ENCODE measurements around the gene DMD. TPM values are rescaled to one million over a fixed set of nuclear protein-coding genes. Genes with fewer than 3 reads are reported as not detected.

Gene DMD
- polyA plus RNA-seq, 1 donor from 2014 or later: 3.1 TPM

DNA sequence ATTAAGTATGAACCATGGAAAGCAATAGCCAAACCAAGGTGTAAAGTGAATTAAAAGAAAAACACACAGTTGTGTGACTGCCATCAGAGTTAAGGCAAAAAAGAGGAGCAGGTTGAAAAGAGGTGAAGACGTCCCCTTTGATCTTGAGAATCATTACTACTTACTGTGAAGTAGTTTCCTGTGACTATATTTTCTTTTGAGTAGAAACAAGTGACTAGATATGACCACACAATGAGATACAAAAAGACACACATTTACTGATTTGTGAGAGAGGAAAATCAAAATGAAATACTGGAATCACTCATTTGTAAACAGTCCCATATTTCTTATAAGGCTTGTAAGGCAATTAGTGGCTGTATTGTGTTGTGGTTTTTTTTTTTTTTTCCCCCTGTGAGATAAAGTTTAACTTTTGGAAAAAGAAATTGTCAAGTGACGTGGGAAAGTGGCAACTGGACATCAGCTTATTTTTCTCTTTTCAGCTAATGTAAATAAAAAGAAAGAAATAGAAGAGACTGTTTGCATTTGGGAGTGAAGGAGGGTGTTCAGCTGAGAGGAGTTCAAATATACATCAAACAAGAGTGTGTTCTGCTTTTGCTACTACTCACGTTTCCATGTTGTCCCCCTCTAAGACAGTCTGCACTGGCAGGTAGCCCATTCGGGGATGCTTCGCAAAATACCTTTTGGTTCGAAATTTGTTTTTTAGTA lies 2033.1 kb downstream of the DMD start:
- H3K4me1 Mint-ChIP-seq: peaks cover 0 to 3% (median 0%) of the 10 kb centered on the region in 3 donors
- H3K9me3 Mint-ChIP-seq: peaks cover 0 to 1% (median 0%) of the 10 kb centered on the region in 3 donors
- no peak overlapping the region for H3K27ac Mint-ChIP-seq
- H3K4me3 Mint-ChIP-seq: no peak overlapping the region
- H3K27me3 Mint-ChIP-seq: no peaks in the 10 kb centered on the region
- H3K36me3 Mint-ChIP-seq: no peaks in the 10 kb centered on the region

DNA sequence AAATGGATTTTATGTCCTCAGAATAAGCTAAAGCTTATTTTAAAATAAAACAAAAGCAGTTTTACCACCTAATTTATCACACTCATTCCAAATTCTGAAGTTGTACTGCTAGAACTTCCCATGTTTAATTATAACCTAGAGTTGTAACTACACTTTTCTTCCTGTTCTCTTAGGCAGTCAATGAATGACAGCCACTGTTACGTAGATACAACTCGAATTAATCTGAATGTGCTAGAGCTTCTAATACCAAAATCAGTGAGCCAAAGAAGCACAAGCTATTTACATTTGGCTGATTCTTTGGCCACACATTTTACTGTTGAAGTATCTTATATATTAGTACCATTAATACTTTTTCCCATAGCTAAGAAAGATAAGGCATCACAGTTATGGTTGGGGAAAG lies 2040.6 kb downstream of the DMD start:
- H3K4me1 Mint-ChIP-seq: peaks cover 6 to 10% (median 9%) of the 10 kb centered on the region in 3 donors
- peaks cover 0 to 1% (median 0%) of the 10 kb centered on the region in 3 donors for H3K9me3 Mint-ChIP-seq
- H3K4me3 Mint-ChIP-seq: no peak overlapping the region
- H3K27me3 Mint-ChIP-seq: no peaks in the 10 kb centered on the region
- no peak overlapping the region for H3K27ac Mint-ChIP-seq
- peaks cover 4% of the 10 kb centered on the region for H3K36me3 Mint-ChIP-seq

DNA sequence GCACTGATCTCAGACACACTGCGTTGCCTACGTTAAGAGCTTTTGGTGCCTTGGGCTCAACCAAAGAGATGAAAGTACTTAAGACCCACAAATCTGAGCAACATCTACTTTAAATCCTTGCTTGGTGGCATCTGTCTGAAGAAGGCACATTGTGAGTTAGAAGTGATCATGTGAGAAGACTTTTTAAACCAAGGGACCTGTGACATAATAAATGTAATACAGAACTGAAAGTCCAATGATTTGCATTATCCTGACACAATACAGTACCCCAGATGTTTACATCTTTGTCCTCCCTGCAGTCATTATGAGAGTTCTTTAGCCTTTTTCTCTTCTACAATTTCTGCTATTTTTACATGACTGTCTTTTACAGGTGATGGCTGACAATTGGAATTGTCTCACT lies 2042.8 kb downstream of the DMD start:
- Mint-ChIP-seq H3K27ac (peak overlapping the region in 1 of 3 donors; percentile 55), H3K4me3 (peak overlapping the region in 3 of 4 donors; percentile 7 to 83 (median 41)), H3K27me3 (no peaks in the 10 kb centered on the region), H3K4me1 (peaks cover 6 to 12% (median 9%) of the 10 kb centered on the region in 3 donors), H3K36me3 (peaks cover 8% of the 10 kb centered on the region), H3K9me3 (peaks cover 3 to 9% (median 5%) of the 10 kb centered on the region in 3 donors)

DNA sequence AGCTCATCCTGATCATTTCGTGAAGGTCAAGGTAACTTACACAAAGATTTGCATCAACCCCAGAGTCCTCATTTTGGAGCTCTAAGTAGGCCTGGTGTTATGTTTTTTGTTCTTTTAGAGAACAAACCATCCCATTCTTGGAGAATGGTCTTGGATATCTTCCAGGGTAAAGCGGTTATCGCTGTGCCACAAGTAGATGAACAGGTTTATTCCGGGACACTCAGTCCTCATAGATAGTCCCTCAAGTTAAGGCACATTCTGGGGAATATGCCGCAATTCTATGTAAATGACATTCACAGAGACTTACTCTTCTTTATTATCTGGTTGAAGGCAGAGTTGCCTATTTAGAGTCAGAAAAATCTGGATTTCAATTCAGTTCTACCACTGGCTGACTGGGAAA lies 2044.5 kb downstream of the DMD start:
- Mint-ChIP-seq H3K36me3 (peaks cover 8% of the 10 kb centered on the region), H3K4me3 (no peak overlapping the region), H3K9me3 (peaks cover 3 to 12% (median 8%) of the 10 kb centered on the region in 3 donors), H3K27ac (no peak overlapping the region), H3K4me1 (peaks cover 6 to 12% (median 9%) of the 10 kb centered on the region in 3 donors), H3K27me3 (no peaks in the 10 kb centered on the region)

DNA sequence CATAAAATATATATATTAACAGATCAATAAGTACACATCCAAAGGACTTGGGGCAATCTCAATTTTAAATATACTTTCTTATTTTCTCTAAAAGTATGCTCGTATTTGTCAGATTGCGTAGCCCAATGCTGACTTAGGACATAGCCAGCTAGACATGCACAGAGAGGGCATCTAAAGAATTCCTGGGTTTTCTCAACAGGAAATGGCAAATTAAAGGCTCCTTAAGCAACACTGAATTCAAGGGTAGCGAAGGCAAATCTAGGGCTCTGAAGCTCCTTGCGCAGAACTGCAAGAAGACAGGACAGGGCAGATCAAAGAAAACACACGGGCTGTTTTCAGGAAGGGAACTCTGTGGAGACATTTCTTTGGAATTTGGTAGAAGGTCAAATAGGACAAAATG lies 2044.9 kb downstream of the DMD start:
- H3K27me3 Mint-ChIP-seq: no peaks in the 10 kb centered on the region
- no peak overlapping the region for H3K4me3 Mint-ChIP-seq
- H3K9me3 Mint-ChIP-seq: peaks cover 3 to 12% (median 7%) of the 10 kb centered on the region in 3 donors
- peaks cover 6 to 12% (median 9%) of the 10 kb centered on the region in 3 donors for H3K4me1 Mint-ChIP-seq
- peaks cover 8% of the 10 kb centered on the region for H3K36me3 Mint-ChIP-seq
- H3K27ac Mint-ChIP-seq: no peak overlapping the region

DNA sequence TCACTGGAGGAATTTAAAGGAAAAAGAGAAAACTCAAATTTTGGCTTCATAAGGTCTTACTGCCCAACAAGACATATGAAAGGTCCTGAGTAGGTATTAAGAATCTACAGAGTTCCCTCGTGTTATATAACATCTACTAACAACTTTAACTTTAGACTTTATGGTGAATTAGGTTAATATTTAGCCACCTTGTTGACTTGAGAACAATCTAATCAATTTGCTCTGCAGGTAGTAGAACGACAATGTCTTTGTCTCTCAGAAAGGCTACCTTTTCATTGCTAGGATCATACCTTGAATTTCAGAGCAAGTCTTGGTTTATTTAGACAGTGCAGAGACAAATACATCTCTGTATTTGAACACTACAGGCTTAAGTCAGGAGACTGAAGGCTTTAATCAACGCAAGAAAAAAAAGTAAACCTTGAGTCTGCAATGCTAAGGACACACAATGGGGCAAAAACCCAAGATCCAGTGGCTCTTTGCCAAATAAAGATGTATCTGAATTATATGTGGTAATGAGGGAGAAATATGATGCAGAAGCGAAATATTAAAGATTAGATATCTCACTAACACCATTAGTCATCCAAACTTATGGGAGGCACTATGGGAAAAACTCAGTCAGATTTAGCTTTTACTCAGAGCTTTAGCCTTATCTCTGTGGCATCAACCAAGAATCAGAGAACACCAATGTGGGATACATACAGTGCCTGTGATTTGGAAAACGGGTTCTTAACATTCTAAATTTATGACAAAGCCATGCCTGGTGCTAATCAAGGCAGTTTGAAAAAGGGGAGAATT lies 2045.9 kb downstream of the DMD start:
- Mint-ChIP-seq H3K4me3 (no peak overlapping the region), H3K27ac (no peak overlapping the region), H3K9me3 (peaks cover 3 to 12% (median 7%) of the 10 kb centered on the region in 3 donors), H3K27me3 (no peaks in the 10 kb centered on the region), H3K4me1 (peaks cover 6 to 12% (median 9%) of the 10 kb centered on the region in 3 donors), H3K36me3 (peaks cover 8% of the 10 kb centered on the region)

DNA sequence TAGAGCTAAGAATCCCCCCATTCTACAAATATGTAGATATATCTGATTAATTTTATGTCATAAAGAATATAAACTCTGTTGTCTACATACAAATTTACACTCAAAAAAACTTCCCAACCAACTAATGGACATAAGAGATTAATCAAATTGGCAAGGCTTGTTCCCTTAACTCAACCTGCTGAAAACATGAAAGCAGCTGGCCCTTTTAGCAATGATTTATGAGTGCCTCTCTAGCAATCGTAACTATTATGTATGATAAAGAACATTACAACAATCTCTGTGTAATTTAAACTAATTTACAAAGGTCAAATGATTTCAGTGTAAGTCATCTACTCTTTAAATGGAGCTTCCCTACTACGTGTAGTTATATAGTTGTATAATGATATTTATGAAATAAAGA lies 2056.4 kb downstream of the DMD start:
- Mint-ChIP-seq H3K36me3 (no peaks in the 10 kb centered on the region), H3K4me3 (no peak overlapping the region), H3K27ac (no peak overlapping the region), H3K4me1 (no peaks in the 10 kb centered on the region), H3K9me3 (peaks cover 0 to 4% (median 0%) of the 10 kb centered on the region in 3 donors), H3K27me3 (no peaks in the 10 kb centered on the region)

DNA sequence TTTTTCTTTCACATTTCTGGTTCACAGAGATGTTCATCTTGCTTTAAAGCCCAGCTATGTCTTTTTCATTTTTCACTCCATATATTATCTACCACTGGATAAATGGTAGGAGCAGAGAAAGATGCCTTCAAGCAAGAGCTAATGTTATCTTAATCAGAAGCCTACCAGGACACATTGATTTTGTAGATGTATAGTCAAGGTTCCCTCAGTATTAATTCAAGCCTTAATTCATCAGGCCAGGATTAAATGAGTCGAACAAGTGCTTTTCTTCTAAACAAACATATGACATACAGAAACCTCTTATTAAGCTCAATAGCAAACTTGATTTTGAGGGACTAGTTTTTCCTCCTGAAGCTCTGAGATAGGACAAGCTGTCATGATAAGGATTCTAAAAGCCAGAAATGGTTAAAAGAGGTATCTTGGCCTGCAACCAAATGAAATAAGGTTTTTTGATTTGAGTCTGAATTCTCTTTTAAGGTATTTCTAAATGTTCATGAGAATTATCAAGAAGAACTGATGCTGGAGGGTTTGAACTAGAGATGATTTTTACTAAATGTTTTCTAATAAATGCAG lies 2057.8 kb downstream of the DMD start:
- Mint-ChIP-seq H3K27me3 (no peaks in the 10 kb centered on the region), H3K9me3 (peaks cover 0 to 4% (median 0%) of the 10 kb centered on the region in 3 donors), H3K27ac (no peak overlapping the region), H3K4me1 (no peaks in the 10 kb centered on the region), H3K4me3 (no peak overlapping the region), H3K36me3 (no peaks in the 10 kb centered on the region)

DNA sequence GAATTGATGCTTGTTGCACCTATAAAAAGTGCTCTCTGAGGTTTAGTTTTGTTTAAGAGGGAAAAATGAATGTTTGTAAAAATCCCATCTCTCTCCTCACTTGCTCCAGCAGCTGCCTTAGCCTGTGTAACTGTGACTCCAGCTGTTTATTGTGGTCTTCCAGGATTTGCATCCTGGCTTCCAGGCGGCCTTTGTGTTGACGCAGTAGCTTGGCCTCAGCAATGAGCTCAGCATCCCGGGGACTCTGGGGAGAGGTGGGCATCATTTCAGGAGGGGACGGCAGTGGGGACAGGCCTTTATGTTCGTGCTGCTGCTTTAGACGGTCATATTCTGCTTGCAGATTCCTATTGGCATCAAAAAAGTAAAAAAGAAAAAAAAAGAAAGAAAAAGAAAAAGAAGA lies 2064.2 kb downstream of the DMD start:
- H3K27ac Mint-ChIP-seq: no peak overlapping the region
- no peaks in the 10 kb centered on the region for H3K4me1 Mint-ChIP-seq

DNA sequence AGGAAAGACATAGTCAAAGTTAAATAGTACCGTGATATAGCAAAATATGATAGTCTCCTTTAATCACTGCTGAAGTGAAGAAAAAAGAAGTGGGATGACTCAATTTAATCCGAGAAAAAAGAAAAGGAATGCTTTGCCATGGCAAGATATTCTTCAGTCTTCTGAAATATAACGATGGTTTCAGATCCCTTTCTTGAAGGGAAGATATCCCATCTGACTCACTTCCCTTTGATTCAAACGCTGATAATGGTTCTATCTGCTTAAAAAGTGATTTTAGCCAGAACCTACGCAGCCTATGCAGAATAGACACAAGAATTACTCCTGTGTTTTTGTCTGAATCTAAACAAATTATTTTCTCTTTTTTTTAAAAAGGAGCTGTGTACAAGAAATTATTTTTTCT lies 2071.4 kb downstream of the DMD start:
- Mint-ChIP-seq H3K4me1 (peaks cover 8 to 16% (median 8%) of the 10 kb centered on the region in 3 donors), H3K36me3 (no peaks in the 10 kb centered on the region), H3K27ac (no peak overlapping the region)

More for the DNA sequence above, 2064.2 kb downstream of the DMD start:
- Mint-ChIP-seq H3K36me3 (no peaks in the 10 kb centered on the region), H3K27me3 (no peaks in the 10 kb centered on the region), H3K4me3 (no peak overlapping the region), H3K9me3 (peaks cover 0 to 4% (median 0%) of the 10 kb centered on the region in 3 donors)

DNA sequence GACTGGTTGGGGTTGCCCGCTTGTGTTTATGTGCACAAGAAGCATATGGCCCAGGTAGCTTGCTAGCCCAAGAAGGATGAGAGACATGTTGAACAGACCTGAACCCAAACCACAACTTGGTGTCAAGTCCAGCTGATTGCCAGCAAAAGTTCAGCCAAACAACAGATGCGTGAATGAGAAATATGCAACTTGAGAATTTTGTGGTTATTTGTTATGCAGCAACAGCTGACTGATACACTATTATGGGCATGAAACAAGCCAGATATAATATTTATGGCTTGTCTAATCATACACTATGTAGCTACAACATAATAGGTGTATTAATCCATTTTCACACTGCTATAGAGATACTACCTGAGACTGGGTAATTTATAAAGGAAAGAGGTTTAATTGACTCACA lies 2073.2 kb downstream of the DMD start:
- Mint-ChIP-seq H3K27ac (no peak overlapping the region), H3K4me3 (no peak overlapping the region), H3K36me3 (no peaks in the 10 kb centered on the region), H3K9me3 (peaks cover 0 to 3% (median 2%) of the 10 kb centered on the region in 3 donors), H3K27me3 (no peaks in the 10 kb centered on the region), H3K4me1 (peaks cover 8 to 16% (median 8%) of the 10 kb centered on the region in 3 donors)

More for the DNA sequence above, 2071.4 kb downstream of the DMD start:
- H3K27me3 Mint-ChIP-seq: no peaks in the 10 kb centered on the region
- peaks cover 0 to 3% (median 2%) of the 10 kb centered on the region in 3 donors for H3K9me3 Mint-ChIP-seq
- H3K4me3 Mint-ChIP-seq: no peak overlapping the region

DNA sequence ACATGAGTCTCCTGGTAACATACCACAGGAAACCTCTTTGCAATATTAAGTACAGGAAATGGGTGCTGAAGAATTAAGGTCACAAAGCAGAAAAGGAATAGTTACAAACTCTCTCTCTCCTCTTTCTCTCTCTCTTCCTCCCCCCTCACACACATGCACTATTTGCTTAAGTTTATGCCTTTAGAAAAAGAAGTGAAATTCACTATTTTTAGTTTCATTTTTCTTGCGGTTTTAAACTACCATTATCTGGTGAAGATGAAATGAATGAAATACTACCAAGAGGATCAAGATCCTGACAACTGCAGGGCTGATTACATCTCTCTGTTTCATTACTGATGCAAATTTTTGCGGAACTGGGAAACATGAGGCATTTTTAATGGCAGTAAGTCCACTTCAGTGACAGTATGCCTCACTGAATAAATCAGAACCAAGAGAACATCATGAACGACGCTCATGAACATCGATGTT lies 2075.2 kb downstream of the DMD start:
- peak overlapping the region; percentile 21 to 45 (median 44) for H3K4me3 Mint-ChIP-seq

DNA sequence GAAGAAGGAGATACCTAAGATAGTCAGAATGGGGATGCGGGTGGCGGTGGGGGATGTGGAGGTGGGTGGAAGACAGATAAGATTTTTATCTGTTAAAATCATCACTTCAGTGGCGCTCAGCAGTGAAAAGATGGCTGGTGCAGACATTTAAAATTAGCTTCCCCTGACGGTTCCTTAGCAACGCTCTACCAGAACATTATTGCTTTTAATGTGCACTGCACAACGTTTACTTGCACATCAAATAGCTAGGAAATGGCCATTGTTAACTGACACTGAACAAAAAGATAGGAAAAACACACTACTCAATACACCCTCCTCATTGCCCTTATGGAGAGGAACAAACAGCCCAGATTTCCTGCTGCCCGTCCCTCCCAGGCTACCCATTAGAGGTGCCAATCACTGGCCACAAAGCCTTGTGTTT lies 2078.5 kb downstream of the DMD start:
- H3K4me3 Mint-ChIP-seq: no peak overlapping the region
- no peak overlapping the region for H3K27ac Mint-ChIP-seq
- H3K9me3 Mint-ChIP-seq: peaks cover 0 to 5% (median 0%) of the 10 kb centered on the region in 3 donors
- H3K36me3 Mint-ChIP-seq: no peaks in the 10 kb centered on the region
- H3K27me3 Mint-ChIP-seq: no peaks in the 10 kb centered on the region
- peaks cover 6 to 16% (median 8%) of the 10 kb centered on the region in 3 donors for H3K4me1 Mint-ChIP-seq

More for the DNA sequence above, 2075.2 kb downstream of the DMD start:
- H3K27me3 Mint-ChIP-seq: no peaks in the 10 kb centered on the region
- H3K27ac Mint-ChIP-seq: peak overlapping the region; percentile 6 to 59 (median 51)
- H3K36me3 Mint-ChIP-seq: no peaks in the 10 kb centered on the region
- H3K4me1 Mint-ChIP-seq: peaks cover 8 to 16% (median 8%) of the 10 kb centered on the region in 3 donors
- peaks cover 0 to 3% (median 2%) of the 10 kb centered on the region in 3 donors for H3K9me3 Mint-ChIP-seq

DNA sequence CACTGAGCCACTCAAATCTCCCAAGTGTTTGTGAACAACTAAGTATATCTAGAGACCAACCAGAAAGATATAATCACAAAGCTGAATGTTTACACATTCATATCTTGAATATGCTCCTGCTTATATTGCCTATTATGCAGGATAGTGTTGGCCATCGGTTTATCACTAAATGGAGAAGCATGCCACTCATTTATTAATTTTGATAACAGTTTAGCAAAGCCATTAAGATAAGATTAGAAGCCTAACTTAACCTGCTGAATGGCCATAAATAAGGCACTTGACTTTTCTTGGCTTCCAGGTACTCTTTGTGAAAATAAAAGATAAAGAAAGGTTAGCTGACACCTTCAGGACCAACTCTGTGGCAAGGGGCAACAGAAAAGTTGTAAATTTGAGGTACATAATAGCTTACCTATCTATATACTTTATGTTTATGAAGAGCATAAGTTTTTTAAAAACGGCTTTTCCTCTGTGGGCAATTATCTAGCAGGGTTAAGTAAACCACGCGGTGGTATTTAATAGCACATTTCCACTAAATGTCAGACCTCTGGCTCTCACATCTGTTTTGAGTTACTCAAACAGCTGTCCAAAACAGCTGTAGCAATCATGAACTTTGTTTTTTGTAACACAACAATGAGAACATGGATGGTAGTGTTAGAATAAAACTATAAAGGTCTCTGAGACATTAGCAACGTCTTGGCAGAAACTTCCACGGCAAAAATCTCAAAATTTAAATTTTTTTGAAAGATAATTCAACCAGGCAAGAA lies 2080.7 kb downstream of the DMD start:
- H3K9me3 Mint-ChIP-seq: peaks cover 0 to 6% (median 5%) of the 10 kb centered on the region in 3 donors
- peaks cover 0 to 6% (median 2%) of the 10 kb centered on the region in 3 donors for H3K4me1 Mint-ChIP-seq
- H3K27me3 Mint-ChIP-seq: peaks cover 2% of the 10 kb centered on the region

More for the DNA sequence above, 2080.7 kb downstream of the DMD start:
- no peak overlapping the region for H3K27ac Mint-ChIP-seq
- H3K36me3 Mint-ChIP-seq: no peaks in the 10 kb centered on the region
- no peak overlapping the region for H3K4me3 Mint-ChIP-seq
